A549 (cell line): ENCODE measurements around the gene USP20. TPM values are rescaled to one million over a fixed set of nuclear protein-coding genes. Genes with fewer than 3 reads are reported as not detected.

Experiments used
- ATAC-seq, 2 experiments: fragments of 200-7000 bp in 1 of 2; fragments of >200 bp in 1 of 2; cut with Nextera tagmentation in 1 of 2; cut with Tn5 transposase in 1 of 2; 3 replicates each; pipeline versions ENCODE4 v1.8.0 to v1.9.1; 2018 to 2020; ENCODE audit warnings: mild to moderate bottlenecking in 1 of 2, moderate library complexity in 1 of 2
- CTCF ChIA-PET: fragments of 300-600 bp; sonication (Branson Sonifier 250); formaldehyde crosslinking; extraction: SDS; loops from one replicate; lab custom pipeline; 2021; ENCODE audit warnings: antibody characterized with exemption, inconsistent platforms; lab: Yijun Ruan, JAX
- POLR2A ChIA-PET: fragments of 350-600 bp; formaldehyde crosslinking; extraction: SDS; loops from one replicate; lab custom pipeline; 2021; ENCODE audit warnings: antibody characterized with exemption, inconsistent platforms; lab: Yijun Ruan, JAX
- DNase-seq, 2 experiments: peaks; one replicate each; pipeline versions ENCODE4 v3.0.0 to v3.0.0-alpha.2; 2011 to 2016; ENCODE audit warnings: low read depth in 1 of 2, low spot score in 1 of 2
- FAIRE-seq: peaks from 2 replicates; lab custom pipeline; 2011; peaks lifted over from hg19 to GRCh38; lab: Jason Lieb, UNC
- H3K27ac ChIP-seq, 2 experiments: fragments of >200 bp; sonication (Bioruptor Twin); formaldehyde crosslinking; 3 replicates each; pipeline ENCODE4 v1.5.1; 2016 to 2017
- H3K4me1 ChIP-seq: fragments of >200 bp; sonication (Bioruptor Twin); formaldehyde crosslinking; 3 replicates; pipeline ENCODE4 v1.6.1; 2016
- H3K4me2 ChIP-seq: fragments of >200 bp; sonication (Bioruptor Twin); formaldehyde crosslinking; 3 replicates; pipeline ENCODE4 v1.6.1; 2016
- H3K4me3 ChIP-seq: fragments of >200 bp; sonication (Bioruptor Twin); formaldehyde crosslinking; 3 replicates; pipeline ENCODE4 v1.5.1; 2016
- H3K9me3 ChIP-seq: fragments of >200 bp; sonication (Bioruptor Twin); formaldehyde crosslinking; 3 replicates; pipeline ENCODE4 v1.6.1; 2016
- ATOH8 ChIP-seq: fragments of 250-450 bp; sonication (Bioruptor Pico); IDR thresholded peaks from 2 replicates; pipeline ENCODE4 v1.5.0; 2020; ENCODE audit warnings: low read depth, mild to moderate bottlenecking, moderate library complexity
- BCL3 ChIP-seq: fragments of >200 bp; sonication (Bioruptor Twin); formaldehyde crosslinking; IDR thresholded peaks from 3 replicates; pipeline ENCODE4 v1.6.1; 2016
- CBX2 ChIP-seq: fragments of 200-600 bp; sonication (generic); IDR thresholded peaks from 2 replicates; pipeline ENCODE4 v1.6.1; 2016; ENCODE audit warnings: low read depth, mild to moderate bottlenecking, borderline replicate concordance
- FOSB ChIP-seq: fragments of 250-450 bp; sonication (Bioruptor Pico); IDR thresholded peaks from 2 replicates; pipeline ENCODE4 v1.5.0; 2020; ENCODE audit warnings: mild to moderate bottlenecking, moderate library complexity
- HES2 ChIP-seq: fragments of >200 bp; sonication (Bioruptor Twin); formaldehyde crosslinking; IDR thresholded peaks from 2 replicates; pipeline ENCODE4 v1.6.1; 2016
- HOXB13 ChIP-seq: fragments of 250-450 bp; sonication (Bioruptor Pico); IDR thresholded peaks from 2 replicates; pipeline ENCODE4 v1.5.0; 2020; ENCODE audit warnings: low read depth, mild to moderate bottlenecking, moderate library complexity
- JUNB ChIP-seq: fragments of >200 bp; sonication (Bioruptor Twin); formaldehyde crosslinking; IDR thresholded peaks from 2 replicates; pipeline ENCODE4 v1.6.1; 2016
- MAX ChIP-seq: IDR thresholded peaks from 2 replicates; pipeline ENCODE4 v1.6.1; 2012
- MAZ ChIP-seq: fragments of 150-350 bp; IDR thresholded peaks from 2 replicates; pipeline ENCODE4 v1.6.1; 2014; ENCODE audit warnings: antibody characterized with exemption, low read depth, low read length, borderline replicate concordance
- NPAS2 ChIP-seq: fragments of 250-450 bp; sonication (Bioruptor Pico); IDR thresholded peaks from 2 replicates; pipeline ENCODE4 v1.8.0; 2022; ENCODE audit warnings: mild to moderate bottlenecking, moderate library complexity, borderline replicate concordance
- PHF8 ChIP-seq: fragments of 200-600 bp; sonication (generic); IDR thresholded peaks from 2 replicates; pipeline ENCODE4 v1.6.1; 2016; ENCODE audit warnings: low read depth, mild to moderate bottlenecking, antibody characterized with exemption, moderate library complexity, borderline replicate concordance
- POLR2A ChIP-seq: IDR thresholded peaks from 2 replicates; pipeline ENCODE4 v1.6.1; 2012; ENCODE audit warnings: mild to moderate bottlenecking, low read length
- RAD21 ChIP-seq, 2 experiments: fragments of >200 bp in 1 of 2; sonication (Bioruptor Twin) in 1 of 2; formaldehyde crosslinking in 1 of 2; IDR thresholded peaks in 1 of 2; conservative IDR thresholded peaks in 1 of 2; 2 replicates in 1 of 2; 3 replicates in 1 of 2; pipeline ENCODE4 v1.6.1; 2012 to 2018; ENCODE audit warnings: inconsistent platforms in 1 of 2
- SREBF2 ChIP-seq: fragments of 450-650 bp; IDR thresholded peaks from 2 replicates; pipeline ENCODE4 v1.6.1; 2014; ENCODE audit warnings: mild to moderate bottlenecking, moderate library complexity
- TFCP2L1 ChIP-seq: fragments of 250-450 bp; sonication (Bioruptor Pico); IDR thresholded peaks from 2 replicates; pipeline ENCODE4 v1.5.0; 2021; ENCODE audit warnings: mild to moderate bottlenecking
- TP53 ChIP-seq: fragments of 250-450 bp; sonication (Bioruptor Pico); IDR thresholded peaks from 2 replicates; pipeline ENCODE4 v1.5.0; 2021; ENCODE audit warnings: mild to moderate bottlenecking, moderate library complexity
- ZFP36 ChIP-seq: fragments of 450-650 bp; IDR thresholded peaks from 2 replicates; pipeline ENCODE4 v1.6.1; 2014; ENCODE audit warnings: borderline replicate concordance; ENCODE audit not compliant: partially characterized antibody
- ZNF302 ChIP-seq: fragments of 250-450 bp; sonication (Bioruptor Pico); IDR thresholded peaks from 2 replicates; pipeline ENCODE4 v1.9.0; 2021; ENCODE audit warnings: inconsistent platforms, mild to moderate bottlenecking, moderate library complexity
- WGBS: methylation state at CpG from one replicate; pipeline ENCODE4 v1.1.6; 2017; ENCODE audit errors: missing lambda C conversion rate; 5-methylcytosine and 5-hydroxymethylcytosine counted together
- polyA plus RNA-seq, 4 experiments: library from polyadenylated mRNA; depleted of rRNA in 3 of 4; stranded (reverse); fragments of >200 nt; fragmentation: RNase III in 1 of 4; extraction: RNeasy Plus Mini Kit Qiagen cat#74134 plus additional on column Dnase treatment in 1 of 4; gene quantifications; 2 replicates in 3 of 4; 3 replicates in 1 of 4; pipeline ENCODE4 v1.2.3, GENCODE V29; 2011 to 2017

Gene USP20
- polyA plus RNA-seq, 2 of the 4 experiments (the other 2 are of a cell fraction) = 3.9 to 5.0 TPM

- WGBS = 87% methylated on average over 19 of the region's 19 CpGs
- Histone ChIP-seq H3K27ac (no peak overlapping the region), H3K4me2 (no peak overlapping the region), H3K9me3 (no peaks in the 10 kb centered on the region), H3K4me3 (no peak overlapping the region), H3K4me1 (peaks cover 24% of the 10 kb centered on the region)
- TF ChIP-seq MAX (no peak), RAD21 (conservative IDR thresholded peaks at IDR 0.05 in 1 of 2, IDR thresholded peaks at IDR 0.05 in 1 of 2) (no peak), ZNF302 (no peak), TFCP2L1 (CRISPR knock-in tag) (no peak), ZFP36 (no peak), HOXB13 (CRISPR knock-in tag) (no peak), PHF8 (no peak), FOSB (no peak), CBX2 (no peak), TP53 (CRISPR knock-in tag) (no peak), NPAS2 (CRISPR knock-in tag) (no peak), ATOH8 (no peak), JUNB (no peak)
- POLR2A ChIA-PET = no interaction called here
- ATAC-seq (no peak), DNase-seq (no peak), FAIRE-seq (no peak)
- CTCF ChIA-PET = interaction anchor here (1.9 kb wide), 1 partner anchor 8 kb away, joined by 5 read pairs; no protein-coding TSS in a partner anchor
These were observed 46.5 kb downstream of the USP20 start for GRCh38 chr9:129881547-129882324.

- Histone ChIP-seq H3K4me1 (peaks cover 24% of the 10 kb centered on the region), H3K9me3 (no peaks in the 10 kb centered on the region), H3K4me2 (peak overlapping the region; percentile 85), H3K4me3 (peak overlapping the region; percentile 20; the same call in 2 of the 3 replicates), H3K27ac (peak overlapping the region; percentile 50 to 87)
- peak; percentile 86 to 92 for ATAC-seq
- POLR2A ChIA-PET = interaction anchor here (1.8 kb wide), 1 partner anchor 158 kb away, joined by 10 read pairs; the partner anchor contains the start of gene FNBP1
- CTCF ChIA-PET = interaction anchor here (0.6 to 2.1 kb wide), 36 partner anchors 11 to 359 kb away, joined by 3 to 14 read pairs (median 4); no protein-coding TSS in a partner anchor
- TF ChIP-seq HES2 (no peak), MAZ (no peak), POLR2A (peak; percentile 71), BCL3 (0 out of 3 replicates have a peak, but pooled peaks have one; percentile 39), CBX2 (no peak), SREBF2 (no peak)
- no peak for FAIRE-seq
- peak; percentile 76 to 83 for DNase-seq
- WGBS = 21% methylated on average over 24 of the region's 24 CpGs
These were observed 49.2 kb downstream of the USP20 start for GRCh38 chr9:129884220-129885017.
